ENCODE measurements around the gene WAPL.
A peak's percentile ranks its signal among the peaks of the same experiment; 100 is the strongest.

Gene WAPL

DNA sequence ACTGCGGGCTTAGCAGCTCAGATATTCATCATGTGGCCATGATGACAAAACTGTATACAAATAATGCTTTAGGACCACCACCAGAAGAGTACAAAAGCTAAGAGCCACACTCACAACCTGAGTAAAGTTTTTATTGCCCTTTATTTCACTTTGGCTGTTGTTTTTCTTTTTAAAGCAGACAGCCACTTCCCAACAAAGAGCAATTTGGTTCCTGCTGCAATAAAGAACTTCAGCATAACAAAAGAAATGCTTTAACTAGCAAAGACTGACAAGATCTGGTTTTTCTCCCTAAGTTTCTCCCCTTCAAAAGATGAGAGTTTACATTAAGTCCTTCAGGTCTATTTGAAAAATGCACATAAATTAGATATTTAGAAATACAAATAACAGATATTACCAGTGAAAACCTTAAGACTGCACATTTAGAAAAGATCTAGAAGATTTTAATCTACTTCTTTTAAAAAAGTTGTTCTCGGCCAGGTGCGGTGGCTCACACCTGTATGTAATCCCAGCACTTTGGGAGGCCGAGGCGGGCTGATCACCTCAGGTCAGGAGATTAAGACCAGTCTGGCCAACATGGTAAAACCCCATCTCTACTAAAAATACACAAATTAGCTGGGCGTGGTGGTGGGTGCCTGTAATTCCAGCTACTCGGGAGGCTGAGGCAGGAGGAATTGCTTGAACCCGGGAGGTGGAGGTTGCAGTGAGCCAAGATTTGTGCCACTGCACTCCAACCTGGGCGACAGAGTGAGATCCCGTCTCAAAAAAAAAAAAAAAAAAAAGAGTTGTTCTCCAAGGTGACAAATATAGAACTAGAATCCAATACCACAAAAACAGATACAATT is 59.4 kb downstream of the WAPL start:
- DNase-seq: no peak

GRCh38 chr10:86451604-86451960 is 70.0 kb downstream of the WAPL start:
- DNase-seq: no peak

DNA sequence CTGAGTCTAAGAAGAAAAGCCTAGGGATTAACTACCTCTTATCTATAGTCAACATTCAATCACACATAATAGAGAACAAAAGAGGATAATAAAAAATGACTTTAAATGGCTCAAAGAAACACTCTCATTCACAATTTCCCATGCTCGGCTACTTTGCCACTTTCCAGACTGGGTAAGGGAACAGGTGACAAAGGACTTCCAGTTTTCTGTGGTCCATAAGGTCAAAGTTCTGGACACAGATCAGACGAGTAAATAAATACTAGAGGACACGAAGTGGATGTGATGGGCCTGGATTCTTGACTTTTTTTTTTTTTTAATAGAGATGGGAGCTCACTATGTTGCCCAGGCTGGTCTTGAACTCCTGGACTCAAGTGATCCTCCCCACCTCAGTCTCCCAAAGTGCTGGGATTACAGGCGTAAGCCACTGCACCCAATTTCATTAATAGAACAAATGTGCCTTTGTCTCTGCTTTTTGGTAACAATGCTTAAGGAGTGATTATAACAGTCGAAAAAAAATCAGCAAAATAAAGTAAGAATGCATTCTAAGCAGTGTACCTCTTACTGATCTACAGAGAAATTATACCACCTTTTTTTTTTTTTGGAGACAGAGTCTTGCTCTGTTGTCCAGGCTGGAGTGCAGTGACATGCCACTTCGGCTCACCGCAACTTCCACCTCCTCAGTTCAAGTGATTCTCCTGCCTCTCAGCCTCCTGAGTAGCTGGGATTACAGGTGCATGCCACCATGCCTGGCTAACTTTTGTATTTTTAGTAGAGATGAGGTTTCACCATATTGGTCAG is 70.6 kb downstream of the WAPL start:
- DNase-seq: no peak

DNA sequence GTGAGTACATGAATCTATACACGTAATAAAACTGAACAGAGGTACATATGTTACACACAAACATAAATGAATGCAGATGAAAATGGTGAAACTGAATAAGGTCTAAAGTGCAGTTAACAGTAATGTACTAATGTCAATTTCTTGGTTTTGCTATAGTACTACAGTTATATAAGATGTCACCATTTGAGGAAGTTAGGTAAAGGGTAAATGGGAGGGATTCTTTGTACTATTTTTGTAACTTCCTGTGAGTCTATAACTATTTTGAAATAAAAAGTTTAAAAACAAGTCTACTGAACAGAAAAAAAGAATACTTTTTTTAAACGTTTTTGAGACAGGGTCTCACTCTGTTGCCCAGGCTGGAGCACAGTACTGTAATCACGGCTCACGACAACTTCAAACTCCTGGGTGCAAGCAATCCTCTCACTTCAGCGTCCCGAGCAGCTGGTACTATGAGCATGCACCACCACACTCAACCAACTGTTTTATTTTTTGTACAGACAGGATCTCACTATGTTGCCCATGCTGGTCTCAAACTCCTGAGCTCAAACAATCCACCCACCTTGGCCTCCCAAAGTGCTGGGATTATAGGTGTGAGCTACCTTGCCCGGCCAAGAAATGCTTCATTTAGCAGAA is 71.5 kb downstream of the WAPL start:
- DNase-seq: peak; percentile 71

DNA sequence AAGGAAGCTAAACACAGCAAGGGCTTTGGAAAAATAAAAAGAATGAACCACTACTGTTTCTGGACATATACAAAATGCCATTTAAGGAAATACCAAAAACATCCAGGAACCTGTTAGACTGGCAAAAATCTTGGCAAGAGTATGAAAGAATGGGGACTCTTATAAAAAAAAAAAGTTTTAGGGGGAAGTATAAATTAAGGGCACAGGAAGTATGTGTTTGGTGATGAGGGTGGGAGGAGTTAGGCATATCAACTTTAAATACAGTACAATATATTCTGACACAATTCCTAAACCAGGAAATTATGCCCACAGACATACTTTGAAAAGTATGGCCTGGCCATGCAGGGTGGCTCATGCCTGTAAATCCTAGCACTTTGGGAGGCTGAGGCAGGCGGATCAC is 74.2 kb downstream of the WAPL start:
- DNase-seq: peak; percentile 65

DNA sequence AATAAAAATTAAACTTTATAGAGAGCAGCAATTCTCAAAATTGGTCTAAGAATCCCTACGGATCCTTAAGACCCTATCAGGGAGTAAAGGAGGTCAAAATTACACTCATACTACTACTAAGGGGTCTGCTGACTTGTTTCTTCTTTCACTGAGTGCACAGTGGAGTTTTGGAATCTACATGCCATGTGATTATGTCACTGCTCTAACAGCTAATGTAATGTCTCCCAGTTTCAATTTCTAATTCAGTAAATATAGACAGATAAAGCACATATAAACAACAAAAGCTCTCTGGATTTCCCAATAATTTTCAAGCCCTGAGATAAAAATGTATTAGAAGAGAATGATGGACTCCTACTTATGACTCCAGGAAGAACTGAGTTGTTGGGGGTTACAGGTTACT is 74.6 kb downstream of the WAPL start:
- peak; percentile 94 for DNase-seq

DNA sequence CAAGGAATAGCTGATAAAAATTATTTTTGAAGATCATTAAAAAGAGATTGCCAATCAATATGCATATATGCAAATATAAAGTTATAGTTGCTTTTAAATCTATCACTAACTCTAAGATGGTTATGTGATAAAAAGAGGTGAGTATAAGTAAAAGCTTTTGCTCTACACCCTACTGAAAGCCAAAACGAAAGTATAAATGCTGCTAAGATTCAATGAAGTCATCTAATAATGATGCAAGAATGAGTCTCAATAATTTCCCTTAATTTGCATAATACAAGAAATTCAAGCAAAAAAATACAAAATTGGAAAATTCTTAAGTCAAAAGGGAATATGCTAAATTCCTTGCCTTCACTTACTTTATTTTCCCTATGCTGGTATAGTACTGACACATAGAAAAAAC is 75.2 kb downstream of the WAPL start:
- peak; percentile 87 for DNase-seq

- peak; percentile 58 for DNase-seq
Measured at GRCh38 chr10:86443936-86444335, 77.7 kb downstream of the WAPL start.

- DNase-seq: no peak
Measured at GRCh38 chr10:86443069-86443468, 78.5 kb downstream of the WAPL start.

- DNase-seq: peak; percentile 94
Measured at GRCh38 chr10:86440874-86441843, 80.4 kb downstream of the WAPL start.

- DNase-seq: peak; percentile 98
Measured at GRCh38 chr10:86439544-86439943, 82.0 kb downstream of the WAPL start.

DNA sequence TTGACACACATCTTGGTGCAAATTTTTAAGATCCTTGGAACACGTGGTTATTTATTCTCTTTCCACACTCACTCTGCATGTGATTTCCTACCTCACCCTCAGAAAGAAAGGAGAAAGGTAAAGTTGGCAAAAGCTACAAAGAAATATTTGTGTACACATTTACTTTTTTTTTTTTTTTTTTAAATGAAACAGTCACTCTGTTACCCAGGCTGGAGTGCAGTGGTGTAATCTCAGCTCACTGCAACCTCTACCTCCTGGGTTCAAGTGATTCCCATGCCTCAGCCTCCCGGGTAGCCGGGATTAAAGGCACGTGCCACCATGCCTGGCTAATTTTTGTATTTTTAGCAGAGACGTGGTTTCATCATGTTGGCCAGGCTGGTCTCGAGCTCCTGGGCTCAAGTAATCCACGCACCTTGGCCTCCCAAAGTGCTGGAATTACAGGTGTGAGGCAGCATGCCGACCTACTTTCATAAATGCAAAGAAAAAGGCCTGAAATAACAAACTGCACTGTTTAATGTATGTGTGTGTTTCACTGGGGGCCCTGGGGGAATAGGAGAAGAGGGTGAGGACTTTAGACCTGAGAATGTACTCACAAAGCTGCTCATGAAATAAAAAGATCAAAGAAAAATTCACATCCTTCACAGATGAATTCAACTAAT is 83.4 kb downstream of the WAPL start:
- DNase-seq: no peak

- DNase-seq: no peak
Measured at GRCh38 chr10:86437447-86437846, 84.1 kb downstream of the WAPL start.

- no peak for DNase-seq
Measured at GRCh38 chr10:86436963-86437362, 84.6 kb downstream of the WAPL start.

- no peak for DNase-seq
Measured at GRCh38 chr10:86434656-86435055, 86.9 kb downstream of the WAPL start.

DNA sequence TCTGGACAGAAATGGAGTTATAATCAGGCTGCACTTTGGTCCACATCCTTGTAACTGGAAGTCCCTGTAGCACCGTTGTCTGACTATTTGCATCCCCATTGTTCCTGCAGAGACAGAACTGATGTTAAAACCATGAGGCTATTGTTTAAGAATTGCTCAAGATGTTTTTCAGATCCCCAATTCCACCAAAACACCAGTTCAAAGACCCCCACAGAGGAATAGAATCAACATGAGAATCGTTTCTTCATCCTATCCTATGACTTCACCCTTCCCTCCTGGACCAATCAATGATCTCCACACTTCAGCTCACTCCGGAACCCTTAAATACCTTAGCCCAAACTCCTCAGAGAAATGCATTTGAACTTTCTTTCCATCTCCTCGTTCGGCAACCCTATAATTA is 97.9 kb downstream of the WAPL start:
- DNase-seq: no peak

DNA sequence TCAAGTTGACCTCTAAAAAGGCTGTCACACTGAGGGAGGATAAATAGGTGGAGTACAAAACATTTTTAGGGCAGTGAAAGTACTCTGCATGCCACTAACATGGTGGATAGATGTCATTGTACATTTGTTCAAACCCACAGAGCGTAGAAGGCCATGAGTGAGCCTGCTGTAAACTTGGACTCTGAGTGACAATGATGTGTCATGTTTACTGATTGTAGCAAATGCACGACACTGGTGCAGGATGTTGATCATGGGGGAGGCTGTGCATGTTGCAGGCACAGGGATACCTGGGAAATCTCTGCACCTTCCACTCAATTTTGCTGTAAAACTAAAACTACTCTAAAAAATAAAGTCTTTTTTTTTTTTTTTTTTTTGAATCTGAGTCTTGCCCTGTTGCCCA is 102.5 kb downstream of the WAPL start:
- DNase-seq: no peak

DNA sequence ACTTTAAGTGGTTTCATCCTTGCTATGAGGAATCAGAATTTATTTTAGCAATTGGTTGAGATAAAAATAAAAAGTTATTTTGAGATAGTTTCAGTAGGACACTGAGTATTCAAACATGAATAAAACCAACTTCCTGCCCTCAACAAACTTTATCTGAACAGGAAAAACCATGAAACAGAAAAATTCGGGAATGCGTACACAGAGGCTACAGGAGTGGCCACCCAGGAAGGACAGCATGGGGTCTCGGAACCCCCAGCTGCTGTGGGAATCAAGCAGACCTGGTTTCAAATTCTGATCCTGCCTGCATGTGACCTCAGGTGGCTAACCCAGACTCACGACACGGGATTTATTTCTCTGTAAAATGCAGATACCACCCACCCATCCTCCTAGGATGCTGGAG is 106.0 kb downstream of the WAPL start:
- DNase-seq: no peak

- no peak for DNase-seq
Measured at GRCh38 chr10:86415116-86415515, 106.5 kb downstream of the WAPL start.

GRCh38 chr10:86413046-86413728 is 108.4 kb downstream of the WAPL start:
- DNase-seq: peak; percentile 39

- DNase-seq: no peak
Measured at GRCh38 chr10:86411852-86412560, 109.6 kb downstream of the WAPL start.
